ENCODE data around the gene CDYL2. TPM values are rescaled to one million over a fixed set of nuclear protein-coding genes. Genes with fewer than 3 reads are reported as not detected.

The CDYL2 gene
- total RNA-seq, 2 donors from 2014 or later, result 1.6 to 7.8 TPM

GRCh38 chr16:80608946-80609345 lies 195.5 kb downstream of the CDYL2 start:
- no peaks in the 10 kb centered on the region for H3K27me3 ChIP-seq
- 74 to 86% methylated on average over 6 of the region's 6 CpGs for WGBS, 2 donors
- TF ChIP-seq CTCF (IDR thresholded peaks at IDR 0.05), result no peak
- TF ChIP-seq POLR2A (IDR thresholded peaks at IDR 0.05), result no peak
- no peaks in the 10 kb centered on the region for H3K36me3 ChIP-seq (replicated peaks in 1 of 2; ENCODE audit: insufficient read depth in 1 of 2, low read depth in 2 of 2)
- DNase-seq, result no peak
- intact Hi-C loops (cut with DNase I), result no loop called here
- no peaks in the 10 kb centered on the region for H3K4me1 ChIP-seq
- no peak overlapping the region for H3K4me3 ChIP-seq
- no peak overlapping the region for H3K27ac ChIP-seq
- ATAC-seq, result no peak
- H3K9me3 ChIP-seq, result no peaks in the 10 kb centered on the region

DNA sequence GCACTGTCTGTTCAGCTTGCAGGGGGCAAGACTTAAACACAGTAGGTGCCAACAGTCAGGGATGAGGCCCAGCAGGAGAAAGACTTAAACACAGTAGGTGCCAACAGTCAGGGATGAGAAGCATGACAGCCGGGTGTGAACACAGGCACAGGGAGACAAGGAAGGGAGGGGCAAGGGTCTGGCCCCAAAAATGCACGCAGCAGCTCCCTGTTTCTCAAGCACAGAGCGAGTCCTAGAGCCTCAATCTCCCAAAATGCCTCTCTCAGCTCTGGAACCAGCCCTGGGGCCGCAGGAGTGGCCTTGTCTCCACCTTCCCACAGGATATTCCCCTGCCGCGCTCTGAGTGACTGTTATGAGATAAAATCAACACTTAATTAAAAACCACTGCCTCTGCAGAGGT lies 197.2 kb downstream of the CDYL2 start:
- Histone ChIP-seq H3K9me3 (no peaks in the 10 kb centered on the region), H3K27me3 (no peaks in the 10 kb centered on the region), H3K4me1 (no peaks in the 10 kb centered on the region), H3K27ac (no peak overlapping the region), H3K4me3 (no peak overlapping the region), H3K36me3 (replicated peaks in 1 of 2; ENCODE audit: insufficient read depth in 1 of 2, low read depth in 2 of 2) (no peaks in the 10 kb centered on the region)
- ATAC-seq, result no peak
- intact Hi-C loops (cut with DNase I), result no loop called here
- WGBS, 2 donors, result 95 to 97% methylated on average over 6 of the region's 6 CpGs
- TF ChIP-seq POLR2A (IDR thresholded peaks at IDR 0.05), result no peak
- TF ChIP-seq CTCF (IDR thresholded peaks at IDR 0.05), result no peak
- DNase-seq, result no peak

- Histone ChIP-seq H3K4me3 (no peak overlapping the region), H3K27ac (no peak overlapping the region), H3K36me3 (replicated peaks in 1 of 2; ENCODE audit: insufficient read depth in 1 of 2, low read depth in 2 of 2) (no peaks in the 10 kb centered on the region), H3K27me3 (no peaks in the 10 kb centered on the region), H3K9me3 (no peaks in the 10 kb centered on the region), H3K4me1 (no peaks in the 10 kb centered on the region)
- no peak for TF ChIP-seq POLR2A (IDR thresholded peaks at IDR 0.05)
- no peak for TF ChIP-seq CTCF (IDR thresholded peaks at IDR 0.05)
- DNase-seq (no peak), ATAC-seq (no peak)
- intact Hi-C loops (cut with DNase I), result no loop called here
- 85 to 88% methylated on average over 4 of the region's 4 CpGs for WGBS, 2 donors
Measured at GRCh38 chr16:80606221-80606766, 198.1 kb downstream of the CDYL2 start.

GRCh38 chr16:80604600-80605355 lies 199.6 kb downstream of the CDYL2 start:
- H3K36me3 ChIP-seq (replicated peaks in 1 of 2; ENCODE audit: insufficient read depth in 1 of 2, low read depth in 2 of 2), result no peaks in the 10 kb centered on the region
- no peaks in the 10 kb centered on the region for H3K9me3 ChIP-seq
- no peak for TF ChIP-seq CTCF (IDR thresholded peaks at IDR 0.05)
- TF ChIP-seq POLR2A (IDR thresholded peaks at IDR 0.05), result no peak
- intact Hi-C loops (cut with DNase I), result no loop called here
- no peak overlapping the region for H3K27ac ChIP-seq
- ATAC-seq (no peak), DNase-seq (no peak)
- no peaks in the 10 kb centered on the region for H3K4me1 ChIP-seq
- H3K27me3 ChIP-seq, result no peaks in the 10 kb centered on the region
- no peak overlapping the region for H3K4me3 ChIP-seq
- 92 to 93% methylated on average over 8 of the region's 8 CpGs for WGBS, 2 donors

DNA sequence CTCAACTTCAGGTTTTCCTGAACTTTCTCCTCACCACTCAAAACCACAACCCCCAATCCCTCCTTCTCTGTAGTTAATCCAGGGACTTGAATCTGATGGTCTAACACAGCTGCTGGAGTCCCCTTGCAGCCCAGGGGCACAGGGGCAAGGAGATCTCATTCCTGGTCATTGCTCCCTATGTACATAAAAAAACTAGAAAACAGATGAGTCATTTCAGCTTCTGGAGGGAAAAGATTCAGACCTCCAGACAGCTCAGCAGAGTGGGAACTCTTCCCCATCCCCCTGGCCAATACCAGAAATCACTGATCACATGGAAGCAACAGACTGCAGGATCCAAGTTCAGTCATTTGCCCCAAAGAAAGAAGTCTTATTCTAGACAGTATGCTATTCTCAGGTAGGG lies 201.5 kb downstream of the CDYL2 start:
- no peak overlapping the region for H3K4me3 ChIP-seq
- H3K27me3 ChIP-seq, result no peaks in the 10 kb centered on the region
- DNase-seq (no peak), ATAC-seq (no peak)
- H3K9me3 ChIP-seq, result no peaks in the 10 kb centered on the region
- no peaks in the 10 kb centered on the region for H3K36me3 ChIP-seq (replicated peaks in 1 of 2; ENCODE audit: insufficient read depth in 1 of 2, low read depth in 2 of 2)
- H3K4me1 ChIP-seq, result no peaks in the 10 kb centered on the region
- H3K27ac ChIP-seq, result no peak overlapping the region
- TF ChIP-seq POLR2A (IDR thresholded peaks at IDR 0.05) (no peak), CTCF (IDR thresholded peaks at IDR 0.05) (no peak)
- intact Hi-C loops (cut with DNase I), result no loop called here

Data from body of pancreas (tissue), 4 donors.